ENCODE measurements around the gene PACS2.
A peak's percentile ranks its signal among the peaks of the same experiment; 100 is the strongest.

The PACS2 gene

DNA sequence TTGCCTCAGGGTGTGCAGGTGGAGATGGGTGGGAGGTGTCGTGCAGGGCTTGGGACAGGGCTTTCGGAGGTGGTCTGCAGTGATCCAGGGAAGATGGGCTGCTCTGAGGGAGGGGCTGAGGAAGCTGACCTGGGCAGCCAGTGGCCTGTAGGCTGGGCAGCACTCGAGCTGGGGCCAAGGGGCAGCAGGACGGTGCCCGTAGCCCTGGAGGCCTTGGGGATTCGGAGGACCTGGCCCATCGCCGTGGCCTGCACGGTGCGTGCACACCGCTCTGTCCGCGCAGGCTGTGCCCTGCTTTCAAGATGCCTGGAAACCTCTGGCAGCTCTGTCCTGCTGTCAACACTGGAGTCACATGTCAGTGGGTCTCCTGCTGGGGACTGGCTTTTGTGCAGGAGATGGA, 9.1 kb downstream of the PACS2 start:
- H3K4me3 ChIP-seq (ENCODE audit: low read depth, low read length) = no peak overlapping the region
- TF ChIP-seq, protein P1, sequence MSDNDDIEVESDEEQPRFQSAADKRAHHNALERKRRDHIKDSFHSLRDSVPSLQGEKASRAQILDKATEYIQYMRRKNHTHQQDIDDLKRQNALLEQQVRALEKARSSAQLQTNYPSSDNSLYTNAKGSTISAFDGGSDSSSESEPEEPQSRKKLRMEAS (IDR thresholded peaks at IDR 0.05; ENCODE audit: low read depth, low read length) = no peak
- no peak for TF ChIP-seq MYC (IDR thresholded peaks at IDR 0.05; ENCODE audit: low read depth, low read length)
- no peak for TF ChIP-seq POLR2A (IDR thresholded peaks at IDR 0.05; ENCODE audit: extremely low read depth, insufficient read length)
- TF ChIP-seq, protein P2, sequence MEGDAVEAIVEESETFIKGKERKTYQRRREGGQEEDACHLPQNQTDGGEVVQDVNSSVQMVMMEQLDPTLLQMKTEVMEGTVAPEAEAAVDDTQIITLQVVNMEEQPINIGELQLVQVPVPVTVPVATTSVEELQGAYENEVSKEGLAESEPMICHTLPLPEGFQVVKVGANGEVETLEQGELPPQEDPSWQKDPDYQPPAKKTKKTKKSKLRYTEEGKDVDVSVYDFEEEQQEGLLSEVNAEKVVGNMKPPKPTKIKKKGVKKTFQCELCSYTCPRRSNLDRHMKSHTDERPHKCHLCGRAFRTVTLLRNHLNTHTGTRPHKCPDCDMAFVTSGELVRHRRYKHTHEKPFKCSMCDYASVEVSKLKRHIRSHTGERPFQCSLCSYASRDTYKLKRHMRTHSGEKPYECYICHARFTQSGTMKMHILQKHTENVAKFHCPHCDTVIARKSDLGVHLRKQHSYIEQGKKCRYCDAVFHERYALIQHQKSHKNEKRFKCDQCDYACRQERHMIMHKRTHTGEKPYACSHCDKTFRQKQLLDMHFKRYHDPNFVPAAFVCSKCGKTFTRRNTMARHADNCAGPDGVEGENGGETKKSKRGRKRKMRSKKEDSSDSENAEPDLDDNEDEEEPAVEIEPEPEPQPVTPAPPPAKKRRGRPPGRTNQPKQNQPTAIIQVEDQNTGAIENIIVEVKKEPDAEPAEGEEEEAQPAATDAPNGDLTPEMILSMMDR (IDR thresholded peaks at IDR 0.05; ENCODE audit: low read depth, low read length) = no peak
- no peak for DNase-seq (ENCODE audit: low read depth)

DNA sequence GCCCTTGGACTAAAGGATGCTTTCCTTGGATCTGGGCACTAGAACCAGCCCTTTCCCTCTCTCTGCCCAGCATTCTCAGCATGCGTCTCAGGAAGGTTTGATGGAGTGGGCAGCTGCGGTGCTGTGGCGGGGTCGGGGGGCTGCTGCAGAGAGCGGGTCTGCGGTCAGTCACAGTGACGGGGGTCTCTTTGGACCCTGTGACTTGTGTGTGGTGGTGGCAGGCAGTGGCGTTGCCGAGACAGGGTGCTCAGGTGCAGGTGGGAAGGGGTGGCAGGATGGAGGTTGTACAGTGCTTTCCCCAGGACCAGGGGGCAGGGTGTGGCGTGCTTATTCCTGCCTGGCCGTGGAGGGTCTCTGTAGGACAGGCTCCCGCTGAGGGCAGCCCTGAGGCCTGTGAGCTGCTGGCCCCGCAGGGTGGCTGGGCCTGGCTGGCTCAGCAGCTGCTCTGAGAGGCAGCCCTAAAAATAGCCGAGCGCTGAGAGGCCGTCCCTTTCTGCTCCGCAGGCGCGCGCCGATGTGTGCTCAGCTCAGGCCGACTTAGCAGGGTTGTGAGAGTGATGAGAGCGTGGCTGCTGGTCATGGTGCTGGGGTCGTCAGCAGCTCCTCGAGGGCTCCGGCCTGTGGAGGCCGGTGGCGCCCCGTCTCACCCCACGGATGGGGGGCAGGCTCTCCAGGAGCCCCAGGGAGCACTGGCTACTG, 9.7 kb downstream of the PACS2 start:
- DNase-seq (ENCODE audit: low read depth) = no peak
- H3K4me3 ChIP-seq (ENCODE audit: low read depth, low read length) = no peak overlapping the region
- TF ChIP-seq, protein P1 (IDR thresholded peaks at IDR 0.05; ENCODE audit: low read depth, low read length) = no peak
- TF ChIP-seq MYC (IDR thresholded peaks at IDR 0.05; ENCODE audit: low read depth, low read length) = no peak
- TF ChIP-seq, protein P2 (IDR thresholded peaks at IDR 0.05; ENCODE audit: low read depth, low read length) = no peak
- no peak for TF ChIP-seq POLR2A (IDR thresholded peaks at IDR 0.05; ENCODE audit: extremely low read depth, insufficient read length)

DNA sequence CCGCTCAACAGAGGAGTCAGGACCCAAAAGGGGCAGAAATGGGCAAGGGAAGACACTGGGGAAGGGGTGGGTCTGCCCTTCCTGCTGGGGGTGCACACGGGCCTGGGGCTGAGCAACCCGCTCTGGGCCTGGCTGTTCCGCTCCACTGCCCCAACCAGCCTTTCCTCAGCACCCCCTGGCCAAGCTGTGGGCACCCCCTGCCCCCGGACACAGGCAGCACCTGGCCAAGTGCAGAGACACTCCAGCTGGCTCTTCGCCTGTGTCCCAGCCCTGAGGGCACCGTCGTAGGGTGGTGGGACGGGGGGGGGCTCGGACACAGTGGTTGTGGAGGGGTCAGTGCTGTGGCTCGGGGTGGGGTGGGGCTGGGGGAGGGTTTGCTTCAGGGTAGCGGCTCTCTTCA, 10.3 kb downstream of the PACS2 start:
- TF ChIP-seq, protein P1 (IDR thresholded peaks at IDR 0.05; ENCODE audit: low read depth, low read length) = no peak
- TF ChIP-seq, protein P2 (IDR thresholded peaks at IDR 0.05; ENCODE audit: low read depth, low read length) = no peak
- TF ChIP-seq MYC (IDR thresholded peaks at IDR 0.05; ENCODE audit: low read depth, low read length) = no peak
- no peak for TF ChIP-seq POLR2A (IDR thresholded peaks at IDR 0.05; ENCODE audit: extremely low read depth, insufficient read length)
- no peak overlapping the region for H3K4me3 ChIP-seq (ENCODE audit: low read depth, low read length)
- no peak for DNase-seq (ENCODE audit: low read depth)

DNA sequence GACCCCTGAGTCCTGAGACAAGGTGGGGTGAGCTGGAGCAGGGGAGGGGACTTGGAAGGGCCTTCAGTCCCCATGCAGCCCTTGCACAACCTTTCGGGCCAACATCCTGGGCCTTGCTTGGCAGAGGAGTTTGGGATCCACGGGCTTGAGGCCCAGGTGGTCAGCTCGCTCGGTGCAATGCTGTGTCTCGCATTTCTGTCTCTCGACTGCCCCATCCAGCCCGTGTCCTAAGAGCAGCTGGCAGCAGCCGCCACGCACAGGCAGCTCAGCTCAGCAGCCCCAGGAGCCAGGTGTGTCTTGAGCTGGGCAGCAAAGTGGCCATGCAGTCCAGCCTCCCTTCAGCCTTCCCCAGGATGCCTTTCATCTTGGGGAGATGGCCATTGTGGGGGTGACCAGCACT, 10.8 kb downstream of the PACS2 start:
- TF ChIP-seq, protein P1 (IDR thresholded peaks at IDR 0.05; ENCODE audit: low read depth, low read length) = no peak
- TF ChIP-seq MYC (IDR thresholded peaks at IDR 0.05; ENCODE audit: low read depth, low read length) (no peak), POLR2A (IDR thresholded peaks at IDR 0.05; ENCODE audit: extremely low read depth, insufficient read length) (no peak)
- TF ChIP-seq, protein P2 (IDR thresholded peaks at IDR 0.05; ENCODE audit: low read depth, low read length) = no peak
- no peak overlapping the region for H3K4me3 ChIP-seq (ENCODE audit: low read depth, low read length)
- no peak for DNase-seq (ENCODE audit: low read depth)

DNA sequence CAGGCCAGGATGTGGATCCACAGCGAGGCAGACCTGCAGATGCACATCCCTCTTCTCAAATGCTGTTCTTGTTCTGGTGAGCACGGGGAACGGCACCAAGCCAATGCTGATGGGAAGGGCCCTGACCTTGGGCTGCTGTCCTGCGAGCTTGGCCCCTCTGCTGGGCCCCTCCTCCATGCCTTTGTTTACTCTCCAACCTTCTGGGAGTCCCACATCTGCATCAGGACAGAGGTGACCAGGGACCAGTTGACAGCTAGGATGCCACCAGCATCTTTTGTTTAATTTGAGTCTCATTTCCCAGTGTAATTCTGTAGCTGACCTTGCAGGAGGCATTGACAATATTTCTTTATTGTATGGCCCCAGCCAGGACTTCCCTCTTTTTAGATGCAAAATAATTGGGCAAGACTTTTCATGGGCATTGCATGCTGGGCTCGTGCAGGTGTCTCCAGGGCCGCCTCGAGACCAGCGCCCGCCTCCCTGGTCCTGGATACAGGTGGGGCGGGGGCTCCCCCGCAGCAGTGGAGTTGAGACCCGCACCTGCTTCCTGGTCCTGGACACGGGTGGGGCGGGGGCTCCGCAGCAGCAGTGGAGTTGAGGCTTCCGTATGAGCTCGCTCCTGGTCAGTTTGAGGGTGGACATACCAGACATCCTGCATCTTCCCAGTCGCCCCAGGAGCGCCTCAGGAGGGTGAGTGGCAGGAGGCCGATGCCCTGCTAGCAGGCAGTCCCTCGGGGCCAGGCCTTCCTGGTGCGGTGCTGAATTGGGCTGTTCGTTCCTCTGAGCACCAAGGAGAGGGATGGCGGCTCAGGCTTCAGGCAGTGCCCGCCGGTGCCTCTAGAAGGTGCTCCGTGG, 11.4 kb downstream of the PACS2 start:
- peak; percentile 27 for DNase-seq (ENCODE audit: low read depth)
- H3K4me3 ChIP-seq (ENCODE audit: low read depth, low read length) = no peak overlapping the region
- TF ChIP-seq POLR2A (IDR thresholded peaks at IDR 0.05; ENCODE audit: extremely low read depth, insufficient read length) = no peak
- TF ChIP-seq, protein P1 (IDR thresholded peaks at IDR 0.05; ENCODE audit: low read depth, low read length) = no peak
- TF ChIP-seq, protein P2 (IDR thresholded peaks at IDR 0.05; ENCODE audit: low read depth, low read length) = no peak
- no peak for TF ChIP-seq MYC (IDR thresholded peaks at IDR 0.05; ENCODE audit: low read depth, low read length)
